Heart right ventricle (tissue), 16 donors: ENCODE results near the gene KRR1. TPM values are rescaled to one million over a fixed set of nuclear protein-coding genes. Genes with fewer than 3 reads are reported as not detected.

ENCODE experiments used
- ATAC-seq, 8 donors: fragments of 200-7000 bp; cut with Tn5 transposase; one replicate each; pipeline ENCODE4 v1.9.1; 2020; ENCODE audit warnings: mild to moderate bottlenecking in 8 of 8, moderate library complexity in 8 of 8, moderate number of reproducible peaks in 1 of 8
- DNase-seq, 2 donors: peaks; one replicate each; pipeline ENCODE4 v3.0.0-alpha.2; 2020
- H3K27ac ChIP-seq, 10 donors: fragments of 200-600 bp; sonication (generic) in 2 of 10; one replicate each; pipeline versions ENCODE4 v1.5.0 to v1.8.0; 2020 to 2022; ENCODE audit warnings: mild to moderate bottlenecking in 3 of 10
- H3K27me3 ChIP-seq, 7 donors: fragments of 200-600 bp; one replicate each; pipeline ENCODE4 v1.8.0; 2021 to 2022; ENCODE audit warnings: mild to moderate bottlenecking in 2 of 7
- H3K36me3 ChIP-seq, 9 donors: fragments of 200-600 bp; sonication (generic) in 1 of 9; one replicate each; pipeline versions ENCODE4 v1.5.0 to v1.8.0; 2020 to 2022; ENCODE audit warnings: mild to moderate bottlenecking in 2 of 9
- H3K4me1 ChIP-seq, 9 donors: fragments of 200-600 bp; sonication (generic) in 1 of 9; one replicate each; pipeline versions ENCODE4 v1.5.0 to v1.8.0; 2020 to 2022; ENCODE audit warnings: mild to moderate bottlenecking in 4 of 9
- H3K4me3 ChIP-seq, 10 donors: fragments of 200-600 bp; sonication (generic) in 2 of 10; one replicate each; pipeline versions ENCODE4 v1.5.0 to v1.8.0; 2020 to 2022; ENCODE audit warnings: mild to moderate bottlenecking in 7 of 10, moderate library complexity in 2 of 10
- H3K9me3 ChIP-seq, 11 donors: fragments of 200-600 bp in 10 of 11; sonication (generic) in 2 of 11; one replicate each; pipeline versions ENCODE4 v1.5.0 to v1.8.0; 2013 to 2022; ENCODE audit warnings: mild to moderate bottlenecking in 2 of 11, control low read depth in 1 of 11, moderate library complexity in 1 of 11
- CTCF ChIP-seq, 9 donors: fragments of 200-600 bp; sonication (generic) in 2 of 9; IDR thresholded peaks; one replicate each; pipeline versions ENCODE4 v1.5.0 to v1.8.0; 2021 to 2022; ENCODE audit warnings: antibody characterized with exemption in 9 of 9, mild to moderate bottlenecking in 5 of 9, moderate library complexity in 1 of 9
- WGBS, 2 donors: extraction: QIAGEN DNeasy Blood & Tissue Kit; methylation state at CpG; one replicate each; pipeline ENCODE4 v1.1.7; 2013; ENCODE audit warnings: inconsistent platforms in 1 of 2; 5-methylcytosine and 5-hydroxymethylcytosine counted together
- intact Hi-C, 10 donors: fragments of 100-400 bp; cut with DNase I; formaldehyde crosslinking; loops; one replicate each; pipeline versions ENCODE4 v1.11.1 to v1.14.2; 2022
- polyA plus RNA-seq, 2 donors: library from polyadenylated mRNA; stranded (reverse); fragments of 200-250 nt; gene quantifications; one replicate each; pipeline ENCODE4 v1.2.3, GENCODE V29; 2013
- total RNA-seq, 10 donors: library from RNA; stranded (reverse); fragmentation: NEBNext Ultra II Directional in 3 of 10; extraction: Animal tissue kit (Norgen Biotek cat#: 25700) in 3 of 10; gene quantifications; one replicate each; pipeline versions ENCODE4 v1.2.1 to v1.2.4, GENCODE V29; 2021 to 2023
- donor health status: Arrhythmogenic right ventricular cardiomyopathy.
- donor health status: ischemic (EF 13 %, LVEDD 7.1; RV severe dilation, severe dysfunction).
- donor health status: healthy with polysubstance abuse.
- donor health status: DM: no; HTN: yes; CAD: no.
- donor health status: DM: no; HTN: no; CAD: no.
- donor health status: ischemic (EF 25% LVEDD 6.9; RV normal size, moderate dysfunction).
- donor health status: ischemic (EF 25% LVEDD 5.7; RV mildly dilated, moderate dysfunction).
- donor health status: healthy.
- donor health status: DM: yes; HTN: yes; CAD: no.
- donor health status: Ischemic cardiomyopathy.
- donor health status: ischemic (EF 35%, LVEDD 5.7; RV mildly dilated, moderate dysfunction).
- donor health status: nonischemic (EF 11% LVEDD 7.7; RV severe dilation, severe dysfunction).
- donor health status: DM: yes; HTN: yes; CAD: no.
- donor health status: PGD.
- donor health status: ischemic (EF 29% LVEDD 5.4; RV normal size, mild dysfunction).
- donor health status: nonischemic (EF 23%, LVEDD 6.1; RV moderate dilation, normal function).

KRR1 gene
- total and polyA plus RNA-seq, 12 donors = 8.9 to 44.2 (median 32.6) TPM

DNA sequence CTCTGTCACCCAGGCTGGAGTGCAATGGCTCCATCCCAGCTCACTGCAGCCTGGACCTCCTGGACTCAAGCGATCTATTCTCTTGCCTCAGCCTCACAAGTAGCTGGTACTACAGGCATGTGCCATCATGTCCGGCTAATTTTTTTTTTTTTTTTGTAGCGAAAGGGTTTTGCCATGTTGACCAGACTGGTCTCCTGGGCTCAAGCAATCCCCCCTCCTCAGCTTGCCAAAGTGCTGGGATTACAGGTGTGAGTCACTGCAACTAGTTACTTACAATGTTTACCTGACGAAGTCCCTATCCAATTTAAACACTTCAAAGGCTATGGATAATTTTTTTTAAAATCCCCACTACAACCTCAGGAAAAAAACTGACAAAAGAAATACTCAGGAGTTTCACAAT, 1.8 kb downstream of the KRR1 start:
- no peak overlapping the region for H3K27ac ChIP-seq
- peaks cover 0 to 37% (median 8%) of the 10 kb centered on the region in 9 donors for H3K36me3 ChIP-seq
- WGBS, 2 donors = 78% methylated on average over 4 of the region's 4 CpGs
- H3K4me3 ChIP-seq = no peak overlapping the region
- DNase-seq (no peak), ATAC-seq (no peak)
- intact Hi-C loops = loop anchor here in 6 of 10 donors (2.0 to 10.0 kb wide), 9 partner anchors 115 to 1045 kb away; partner anchors contain the start of genes CAPS2 (in 5 of the 6), GLIPR1L1 (in 5 of the 6), BBS10 (in 2 of the 6) and GLIPR1L2 (in 2 of the 6)
- no peaks in the 10 kb centered on the region for H3K27me3 ChIP-seq
- TF ChIP-seq CTCF (IDR thresholded peaks at IDR 0.05) = no peak
- peaks cover 0 to 32% (median 28%) of the 10 kb centered on the region in 9 donors for H3K4me1 ChIP-seq
- H3K9me3 ChIP-seq = no peaks in the 10 kb centered on the region

GRCh38 chr12:75508159-75508558, 3.2 kb downstream of the KRR1 start:
- ATAC-seq = no peak
- no peak overlapping the region for H3K4me3 ChIP-seq
- H3K27me3 ChIP-seq = no peaks in the 10 kb centered on the region
- WGBS, 2 donors = 55 to 63% methylated on average over 2 of the region's 2 CpGs
- no peak overlapping the region for H3K27ac ChIP-seq
- H3K4me1 ChIP-seq = peaks cover 0 to 32% (median 28%) of the 10 kb centered on the region in 9 donors
- H3K9me3 ChIP-seq = no peaks in the 10 kb centered on the region
- no peak for TF ChIP-seq CTCF (IDR thresholded peaks at IDR 0.05)
- H3K36me3 ChIP-seq = peaks cover 0 to 51% (median 8%) of the 10 kb centered on the region in 9 donors
- intact Hi-C loops = loop anchor here in 5 of 10 donors (5.0 to 10.0 kb wide), 4 partner anchors 113 to 176 kb away; partner anchors contain the start of genes CAPS2 (in 5 of the 5), GLIPR1L1 (in 5 of the 5) and GLIPR1L2 (in 1 of the 5)
- no peak for DNase-seq

DNA sequence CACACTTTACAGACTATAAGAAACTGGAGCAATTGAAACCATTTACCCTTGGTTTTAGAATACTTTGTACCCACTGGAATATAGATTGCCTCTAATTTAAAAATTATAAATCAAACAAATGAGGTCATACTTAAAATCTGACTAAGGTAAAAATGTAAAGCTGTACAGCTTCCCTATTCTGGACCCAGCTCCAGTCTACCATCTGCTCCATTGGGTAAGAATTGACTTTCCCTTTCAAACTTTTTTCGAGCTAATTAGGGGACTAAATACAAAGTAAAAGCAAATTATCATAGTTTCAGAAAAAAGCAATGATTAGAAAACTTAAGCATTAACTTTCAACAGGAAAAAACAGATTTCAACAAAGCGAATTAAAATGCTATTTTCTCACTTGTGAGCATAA, 4.3 kb downstream of the KRR1 start:
- H3K9me3 ChIP-seq = no peaks in the 10 kb centered on the region
- no peak for DNase-seq
- no peak overlapping the region for H3K27ac ChIP-seq
- intact Hi-C loops = loop anchor here in 5 of 10 donors (5.0 to 10.0 kb wide), 4 partner anchors 112 to 175 kb away; partner anchors contain the start of genes CAPS2 (in 5 of the 5), GLIPR1L1 (in 5 of the 5) and GLIPR1L2 (in 1 of the 5)
- H3K27me3 ChIP-seq = no peaks in the 10 kb centered on the region
- WGBS, 2 donors = 88 to 89% methylated on average over 2 of the region's 2 CpGs
- peaks cover 0 to 31% (median 28%) of the 10 kb centered on the region in 9 donors for H3K4me1 ChIP-seq
- peaks cover 0 to 62% (median 14%) of the 10 kb centered on the region in 9 donors for H3K36me3 ChIP-seq
- ATAC-seq = no peak
- H3K4me3 ChIP-seq = no peak overlapping the region
- TF ChIP-seq CTCF (IDR thresholded peaks at IDR 0.05) = no peak

- no peak overlapping the region for H3K4me3 ChIP-seq
- peak in 8 of 9 donors; percentile 16 to 66 (median 58) for TF ChIP-seq CTCF (IDR thresholded peaks at IDR 0.05)
- no peak for DNase-seq
- intact Hi-C loops = loop anchor here in 5 of 10 donors (5.0 to 10.0 kb wide), 4 partner anchors 111 to 174 kb away; partner anchors contain the start of genes CAPS2 (in 5 of the 5), GLIPR1L1 (in 5 of the 5) and GLIPR1L2 (in 1 of the 5)
- H3K27ac ChIP-seq = no peak overlapping the region
- H3K27me3 ChIP-seq = no peaks in the 10 kb centered on the region
- H3K4me1 ChIP-seq = peaks cover 0 to 29% (median 23%) of the 10 kb centered on the region in 9 donors
- H3K9me3 ChIP-seq = no peaks in the 10 kb centered on the region
- ATAC-seq = no peak
- 67 to 72% methylated on average over 2 of the region's 2 CpGs for WGBS, 2 donors
- peaks cover 0 to 75% (median 25%) of the 10 kb centered on the region in 9 donors for H3K36me3 ChIP-seq
Measured at GRCh38 chr12:75505706-75506312, 5.6 kb downstream of the KRR1 start.
